ENCODE measurements around the gene CORO2B.

CORO2B gene

GRCh38 chr15:68574629-68575028 is 4.2 kb upstream of the CORO2B start:
- DNase-seq: no peak

- DNase-seq: no peak
These were observed 2.4 kb upstream of the CORO2B start for GRCh38 chr15:68576235-68576892.

- DNase-seq: no peak
These were observed 416 bp upstream of the CORO2B start for GRCh38 chr15:68578175-68578979.

DNA sequence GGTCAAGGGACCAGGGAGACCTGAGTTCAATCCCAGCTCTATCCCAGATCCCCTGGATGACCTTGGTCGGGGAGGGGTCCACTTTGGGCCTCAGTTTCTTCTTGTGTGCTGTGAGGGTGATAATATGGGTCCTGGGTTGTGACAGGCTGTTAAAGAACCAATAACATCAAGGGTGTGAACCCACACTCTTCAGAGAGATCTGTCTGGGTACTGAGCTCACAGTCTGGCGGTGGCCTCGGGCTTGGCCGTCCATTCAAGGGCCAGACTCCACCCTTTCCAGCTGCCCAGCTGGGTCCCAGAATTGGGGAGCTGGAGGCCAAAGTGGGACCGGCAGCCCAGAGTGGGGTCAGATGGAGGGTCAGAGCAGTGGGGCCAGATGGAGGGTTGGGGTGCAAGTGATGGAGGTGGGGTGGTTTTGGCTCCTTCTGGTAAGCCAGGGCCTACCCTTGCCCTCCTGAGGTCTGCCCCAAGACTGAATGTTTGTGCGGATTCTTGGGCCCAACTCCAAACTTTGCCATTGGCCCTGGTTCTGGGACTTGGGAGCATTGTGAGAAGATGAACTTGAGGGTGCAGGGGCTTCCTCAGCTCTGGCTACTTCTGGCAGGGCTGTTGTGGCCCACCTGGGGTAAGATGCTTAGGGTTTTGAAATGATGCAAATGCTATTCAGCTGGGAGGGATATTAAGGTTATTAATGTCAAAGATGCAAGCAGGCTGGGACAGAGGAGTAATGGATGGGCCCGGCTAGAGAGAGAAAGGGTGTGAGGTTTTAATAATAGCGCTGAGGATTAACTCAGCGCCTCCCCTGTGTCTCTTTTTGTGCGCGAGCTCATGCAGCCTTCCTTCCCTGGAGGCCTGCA is 1.5 kb downstream of the CORO2B start:
- DNase-seq: no peak

DNA sequence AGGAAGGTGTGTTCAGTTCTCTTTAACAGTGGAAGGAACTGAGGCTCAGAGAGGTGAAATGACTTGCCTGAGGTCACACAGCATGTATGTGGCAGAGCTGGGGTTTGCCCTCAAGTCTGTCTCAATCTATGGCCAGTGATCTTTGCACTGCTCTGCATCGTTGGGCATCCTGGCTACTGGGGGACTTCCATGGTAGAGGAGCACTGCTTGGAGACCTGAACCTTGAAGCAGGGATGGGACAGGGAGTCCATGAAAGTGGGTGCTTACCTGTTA is 2.0 kb downstream of the CORO2B start:
- no peak for DNase-seq

- DNase-seq: no peak
These were observed 2.9 kb downstream of the CORO2B start for GRCh38 chr15:68581725-68582124.

DNA sequence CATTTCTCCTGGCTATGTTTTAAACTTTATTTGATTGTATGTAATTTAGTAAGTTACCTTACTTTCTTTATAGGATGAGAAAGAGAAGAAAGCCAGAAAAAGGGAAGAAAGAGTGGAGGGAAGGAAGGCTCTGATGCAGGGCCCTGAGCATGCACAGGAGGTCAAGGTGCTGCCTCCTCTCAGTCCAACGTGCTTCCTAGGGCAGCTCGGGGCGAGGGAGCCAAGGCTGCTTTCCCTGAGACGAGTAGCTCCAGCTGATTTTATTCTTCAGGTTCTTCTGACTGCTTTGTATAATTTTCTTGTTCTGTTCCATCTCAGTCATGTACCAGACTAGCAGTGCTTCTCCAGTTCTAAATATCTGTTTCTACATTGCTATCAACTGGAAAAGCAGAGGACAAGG is 3.4 kb downstream of the CORO2B start:
- no peak for DNase-seq

- no peak for DNase-seq
These were observed 4.1 kb downstream of the CORO2B start for GRCh38 chr15:68582864-68583263.

- no peak for DNase-seq
These were observed 4.5 kb downstream of the CORO2B start for GRCh38 chr15:68583321-68583720.

DNA sequence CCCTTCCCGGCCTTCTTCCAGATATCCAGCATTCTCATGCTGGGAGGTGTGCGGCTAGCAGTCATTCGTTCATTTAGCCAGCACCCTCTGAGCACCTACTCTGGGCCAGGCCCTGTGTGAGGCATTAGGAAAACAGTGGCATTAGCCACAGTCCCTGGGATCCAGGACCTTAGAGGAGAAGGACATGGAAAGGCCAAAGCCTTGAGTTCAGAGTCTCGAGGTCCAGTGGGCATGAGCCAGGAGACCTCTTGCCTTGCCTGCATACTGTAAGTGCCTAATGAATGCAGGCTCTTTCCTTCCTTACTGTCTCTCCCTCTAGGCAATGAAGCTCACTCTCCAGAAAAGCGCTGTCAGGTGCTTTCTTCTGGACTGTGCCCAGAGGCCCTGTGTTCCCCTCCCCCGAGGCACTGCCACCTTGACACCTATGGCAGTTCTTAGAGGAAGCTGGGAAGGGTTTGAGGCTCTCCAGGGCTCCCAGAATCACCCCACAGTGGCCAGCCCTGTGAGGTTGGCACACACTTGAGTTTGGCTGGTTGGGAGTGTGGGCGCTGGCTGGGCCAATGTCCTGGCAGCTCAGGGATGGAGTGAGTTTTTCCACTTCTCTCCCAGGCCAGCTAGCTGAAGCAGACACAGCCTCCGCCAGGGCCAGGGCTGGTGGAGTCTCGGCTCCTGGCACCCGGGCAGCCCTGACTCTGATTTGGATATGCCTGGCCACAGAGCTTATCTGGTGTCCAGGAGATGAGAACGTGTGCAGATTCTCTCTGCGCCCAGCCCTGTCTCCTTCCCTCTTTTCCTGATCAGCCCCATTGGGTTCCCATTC is 5.4 kb downstream of the CORO2B start:
- no peak for DNase-seq

- no peak for DNase-seq
These were observed 6.2 kb downstream of the CORO2B start for GRCh38 chr15:68584756-68585573.

DNA sequence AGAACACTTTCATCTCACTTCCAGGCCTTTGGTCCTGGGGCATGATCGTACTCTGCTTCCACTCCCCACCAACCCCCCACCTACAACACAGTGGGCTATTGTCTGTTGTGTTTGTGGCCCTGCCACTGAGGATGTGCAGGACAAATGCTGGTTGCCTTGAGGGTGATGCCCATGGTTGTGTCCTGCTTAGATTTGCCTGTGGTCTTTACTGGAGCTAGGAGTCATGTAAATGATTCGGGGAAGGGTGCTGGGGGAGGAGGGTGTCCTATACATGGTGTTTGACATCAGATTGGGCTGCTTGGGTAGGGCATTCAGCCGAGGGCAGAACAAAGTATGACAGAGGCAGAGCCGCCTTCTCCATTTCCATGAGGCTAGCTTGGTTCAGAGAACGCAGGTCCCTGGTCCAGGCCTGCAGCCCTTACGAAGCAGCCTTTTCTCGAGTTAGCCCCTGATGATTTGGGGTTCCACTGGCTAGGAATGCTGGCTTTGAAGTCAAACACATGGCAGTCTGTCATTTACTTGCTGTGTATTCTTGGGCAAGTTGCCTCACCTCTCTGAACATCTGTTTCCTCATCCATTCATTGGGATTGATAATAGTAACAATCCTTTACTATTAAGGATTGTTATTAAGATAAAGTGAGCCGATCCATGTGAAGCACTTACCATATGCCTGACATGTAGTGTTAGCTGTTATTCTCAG is 6.9 kb downstream of the CORO2B start:
- no peak for DNase-seq

- DNase-seq: no peak
These were observed 7.6 kb downstream of the CORO2B start for GRCh38 chr15:68586274-68586961.

- DNase-seq: no peak
These were observed 9.1 kb downstream of the CORO2B start for GRCh38 chr15:68587769-68588385.

DNA sequence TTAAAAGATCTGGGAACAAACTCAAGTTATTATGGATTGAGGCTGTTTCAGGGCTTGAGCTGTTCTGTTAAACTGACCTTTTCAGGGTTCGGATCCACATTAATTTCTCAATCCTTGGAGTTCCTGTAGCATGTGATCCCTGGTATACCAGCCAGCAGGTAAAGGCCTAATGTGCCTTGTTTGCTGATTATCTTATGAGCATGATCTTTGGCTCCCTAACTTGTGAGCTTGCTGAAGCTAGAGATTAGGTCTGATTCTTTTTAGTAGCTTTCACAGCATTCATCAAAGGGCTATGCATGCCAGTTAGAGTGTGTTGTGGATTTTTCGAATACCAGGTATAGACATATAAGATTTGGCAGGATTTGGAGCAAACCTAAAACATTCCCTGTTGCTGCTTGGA is 10.3 kb downstream of the CORO2B start:
- DNase-seq: no peak

DNA sequence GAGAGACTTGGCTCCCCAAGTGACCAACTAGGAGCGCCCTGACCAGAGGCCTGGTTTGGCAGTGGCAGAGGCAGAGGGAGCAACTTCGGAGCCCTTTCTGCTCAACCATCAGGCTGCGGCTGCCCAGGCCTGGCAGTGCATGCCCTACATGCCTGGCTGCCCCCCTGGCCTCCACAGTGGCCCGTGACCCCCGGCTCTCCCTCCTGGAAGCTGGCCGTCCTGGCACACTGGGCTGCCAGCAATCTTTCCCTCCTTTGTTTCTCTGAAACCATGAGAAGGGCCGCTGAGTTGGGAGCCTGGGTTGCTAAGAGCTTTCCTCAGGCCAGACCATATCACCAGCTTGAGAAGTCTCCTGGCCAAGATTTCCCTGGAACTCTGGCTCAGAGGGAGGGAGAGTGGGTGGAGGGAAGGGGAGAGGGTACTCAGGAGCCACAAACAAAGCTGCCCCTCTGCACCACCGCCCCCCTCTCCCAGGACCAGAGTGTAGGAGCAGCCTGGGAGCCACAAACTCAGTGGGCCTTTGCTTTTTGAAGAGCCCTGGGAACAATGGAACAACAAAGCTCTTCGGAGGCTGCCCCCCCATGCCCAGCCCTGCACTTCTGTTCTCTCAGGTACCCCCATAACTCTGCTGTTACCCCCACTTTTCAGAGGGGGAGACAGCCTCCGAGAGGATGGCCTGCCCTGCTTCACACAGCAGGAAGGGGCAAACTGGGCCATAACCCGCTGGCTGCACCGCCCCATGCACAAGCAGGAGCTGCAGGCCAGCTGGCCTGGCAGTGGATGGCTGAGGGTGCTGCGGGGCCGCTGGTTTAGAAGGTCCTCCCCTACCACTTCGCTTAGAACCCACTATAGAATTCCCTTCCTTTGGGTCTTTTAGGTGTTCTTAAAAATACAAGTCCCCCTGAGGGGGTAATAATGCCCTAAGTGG is 11.3 kb downstream of the CORO2B start:
- no peak for DNase-seq

DNA sequence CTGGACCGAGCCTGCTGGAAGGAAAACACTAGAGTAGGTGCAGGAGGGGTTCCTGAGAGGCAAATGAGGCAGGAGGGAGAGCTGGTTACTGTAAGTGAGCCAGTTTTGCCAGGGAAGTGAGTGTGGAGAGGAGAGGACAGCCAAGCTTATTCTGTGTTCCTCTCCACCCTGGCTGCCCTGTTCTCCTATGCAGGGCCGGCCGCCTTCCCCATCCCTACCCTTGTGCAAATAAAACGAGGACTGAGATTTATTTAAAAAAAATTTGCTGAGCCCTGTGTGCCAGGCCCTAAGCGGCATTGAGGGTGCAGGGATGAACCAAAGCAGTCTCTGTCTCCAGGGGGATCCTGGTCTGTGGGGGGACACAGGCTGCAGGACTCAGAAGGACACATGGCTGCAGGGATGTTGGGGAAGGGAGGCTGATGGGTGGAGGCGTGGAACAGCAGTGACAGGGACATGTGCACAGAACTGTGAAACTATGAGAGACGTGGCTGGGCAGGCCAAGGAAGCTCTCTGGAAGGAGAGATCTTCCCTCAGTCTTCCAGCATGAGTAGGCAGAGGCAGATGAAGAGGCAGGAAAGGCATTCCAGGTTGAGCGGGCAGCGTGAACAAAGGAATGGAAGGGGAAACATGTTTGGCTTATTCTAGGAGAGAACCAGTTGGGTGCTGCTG is 12.1 kb downstream of the CORO2B start:
- no peak for DNase-seq

DNA sequence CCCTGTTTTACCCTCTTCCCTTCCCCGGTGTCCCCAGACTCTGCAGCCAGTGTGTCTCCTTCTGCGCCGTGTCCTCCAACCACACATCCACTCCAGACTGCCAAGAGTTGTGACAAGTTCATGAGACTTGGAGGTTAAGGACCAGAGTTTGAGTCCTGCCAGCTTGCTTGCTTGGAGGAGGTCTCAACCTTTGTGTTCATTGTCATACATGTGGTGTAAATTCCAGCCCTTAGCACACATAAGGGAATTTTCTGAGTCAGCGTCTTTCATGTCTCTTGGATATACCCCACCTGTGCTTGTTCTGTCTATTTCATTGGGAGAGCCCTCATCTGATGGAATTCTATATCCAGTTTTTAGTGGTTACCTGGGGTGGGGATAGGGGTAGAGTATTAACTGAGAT is 13.3 kb downstream of the CORO2B start:
- no peak for DNase-seq

GRCh38 chr15:68592544-68592943 is 13.8 kb downstream of the CORO2B start:
- DNase-seq: no peak

Data from SHP77 treated with DMSO at 0.1 percent for 48 hours (cell line).